Hepatocyte (in vitro differentiated cells): ENCODE results near the gene NUDT22. TPM values are rescaled to one million over a fixed set of nuclear protein-coding genes. Genes with fewer than 3 reads are reported as not detected.

Experiments used
- DNase-seq: peaks from one replicate; pipeline ENCODE4 v3.0.0-alpha.2; 2016; ENCODE audit warnings: low spot score
- H2AFZ ChIP-seq: fragments of 200-600 bp; sonication (generic); 2 replicates; pipeline ENCODE4 v1.6.0; 2016; ENCODE audit warnings: antibody characterized with exemption, mild to moderate bottlenecking
- H3K27ac ChIP-seq: fragments of 200-600 bp; sonication (generic); 2 replicates; pipeline ENCODE4 v1.5.1; 2016; ENCODE audit warnings: mild to moderate bottlenecking
- H3K27me3 ChIP-seq: fragments of 200-600 bp; sonication (generic); 2 replicates; pipeline ENCODE4 v1.6.1; 2016
- H3K36me3 ChIP-seq: fragments of 200-600 bp; sonication (generic); replicated peaks from 2 replicates; pipeline ENCODE4 v1.5.1; 2016; ENCODE audit warnings: low read depth; ENCODE audit not compliant: insufficient read depth
- H3K4me1 ChIP-seq: fragments of 200-600 bp; sonication (generic); 2 replicates; pipeline ENCODE4 v1.5.1; 2016; ENCODE audit warnings: mild to moderate bottlenecking, moderate library complexity; ENCODE audit not compliant: insufficient read depth
- H3K4me2 ChIP-seq: fragments of 200-600 bp; sonication (generic); 2 replicates; pipeline ENCODE4 v1.6.0; 2016
- H3K4me3 ChIP-seq: fragments of 200-600 bp; sonication (generic); 2 replicates; pipeline ENCODE4 v1.5.1; 2016; ENCODE audit warnings: mild to moderate bottlenecking
- H3K79me2 ChIP-seq: fragments of 200-600 bp; sonication (generic); 2 replicates; pipeline ENCODE4 v1.6.0; 2017; ENCODE audit warnings: mild to moderate bottlenecking
- H3K9me2 ChIP-seq: fragments of 200-600 bp; sonication (generic); replicated peaks from 2 replicates; pipeline ENCODE4 v1.6.0; 2017; ENCODE audit warnings: mild to moderate bottlenecking; ENCODE audit not compliant: insufficient read depth
- H3K9me3 ChIP-seq: fragments of 200-600 bp; sonication (generic); 2 replicates; pipeline ENCODE4 v1.5.1; 2016; ENCODE audit warnings: low read depth, mild to moderate bottlenecking
- H4K20me1 ChIP-seq: fragments of 200-600 bp; sonication (generic); 2 replicates; pipeline ENCODE4 v1.6.0; 2016; ENCODE audit warnings: mild to moderate bottlenecking; ENCODE audit not compliant: insufficient read depth, poor library complexity, severe bottlenecking
- CTCF ChIP-seq: fragments of 200-600 bp; sonication (generic); IDR thresholded peaks from 2 replicates; pipeline ENCODE4 v1.5.1; 2016; ENCODE audit warnings: antibody characterized with exemption, mild to moderate bottlenecking; ENCODE audit not compliant: poor library complexity
- EZH2 ChIP-seq: fragments of 200-600 bp; sonication (generic); IDR thresholded peaks from 2 replicates; pipeline ENCODE4 v1.6.1; 2016; ENCODE audit warnings: antibody characterized with exemption, mild to moderate bottlenecking, borderline replicate concordance
- EZH2phosphoT487 ChIP-seq: fragments of 200-600 bp; sonication (generic); IDR thresholded peaks from one replicate; pipeline ENCODE4 v1.6.1; 2018; ENCODE audit warnings: antibody characterized with exemption, mild to moderate bottlenecking, low read depth, moderate library complexity; ENCODE audit not compliant: unreplicated experiment, severe bottlenecking
- WGBS: methylation state at CpG from one replicate; pipeline ENCODE4 v1.1.6; 2016; ENCODE audit warnings: low lambda C conversion rate; ENCODE audit errors: missing lambda C conversion rate; 5-methylcytosine and 5-hydroxymethylcytosine counted together
- polyA plus RNA-seq: library from polyadenylated mRNA; unstranded; fragments of >200 nt; fragmentation: Nextera tagmentation; extraction: Ambion mirVana; gene quantifications from 2 replicates; pipeline ENCODE4 v1.2.1, GENCODE V29; 2016
- total RNA-seq: library from RNA; depleted of rRNA; stranded (reverse); fragments of >200 nt; gene quantifications from 2 replicates; pipeline ENCODE4 v1.2.3, GENCODE V29; 2014

NUDT22 gene
- total and polyA plus RNA-seq, 2 experiments from 2014 or later: 49.5 to 66.6 TPM

- H3K9me2 ChIP-seq: no peaks in the 10 kb centered on the region
- H2AFZ ChIP-seq: no peak overlapping the region
- no peaks in the 10 kb centered on the region for H3K36me3 ChIP-seq
- no peak overlapping the region for H3K4me2 ChIP-seq
- no peak overlapping the region for H3K4me3 ChIP-seq
- H3K9me3 ChIP-seq: no peaks in the 10 kb centered on the region
- no peaks in the 10 kb centered on the region for H3K79me2 ChIP-seq
- H4K20me1 ChIP-seq: no peaks in the 10 kb centered on the region
- H3K4me1 ChIP-seq: no peaks in the 10 kb centered on the region
- no peak for DNase-seq
- TF ChIP-seq CTCF (no peak), EZH2 (no peak), EZH2phosphoT487 (no peak)
- no peak overlapping the region for H3K27ac ChIP-seq
- 96% methylated on average over 27 of the region's 27 CpGs for WGBS
- H3K27me3 ChIP-seq: no peaks in the 10 kb centered on the region
These were observed 22.5 kb upstream of the NUDT22 start for GRCh38 chr11:64203421-64204079.

GRCh38 chr11:64204080-64204440 lies 22.0 kb upstream of the NUDT22 start:
- 91% methylated on average over 15 of the region's 16 CpGs for WGBS
- H3K79me2 ChIP-seq: no peaks in the 10 kb centered on the region
- H4K20me1 ChIP-seq: no peaks in the 10 kb centered on the region
- H3K27me3 ChIP-seq: no peaks in the 10 kb centered on the region
- H3K9me2 ChIP-seq: no peaks in the 10 kb centered on the region
- H3K36me3 ChIP-seq: no peaks in the 10 kb centered on the region
- no peak overlapping the region for H2AFZ ChIP-seq
- H3K4me2 ChIP-seq: no peak overlapping the region
- no peaks in the 10 kb centered on the region for H3K4me1 ChIP-seq
- no peak for DNase-seq
- no peaks in the 10 kb centered on the region for H3K9me3 ChIP-seq
- no peak overlapping the region for H3K27ac ChIP-seq
- H3K4me3 ChIP-seq: no peak overlapping the region
- TF ChIP-seq EZH2phosphoT487: no peak

GRCh38 chr11:64204464-64204989 lies 21.5 kb upstream of the NUDT22 start:
- Histone ChIP-seq H3K4me2 (no peak overlapping the region), H3K79me2 (no peaks in the 10 kb centered on the region), H3K27ac (peak overlapping the region; percentile 12), H3K9me3 (no peaks in the 10 kb centered on the region), H4K20me1 (no peaks in the 10 kb centered on the region), H2AFZ (no peak overlapping the region), H3K36me3 (no peaks in the 10 kb centered on the region), H3K27me3 (no peaks in the 10 kb centered on the region), H3K9me2 (no peaks in the 10 kb centered on the region), H3K4me3 (no peak overlapping the region), H3K4me1 (no peaks in the 10 kb centered on the region)
- peak; percentile 90 for DNase-seq
- WGBS: 62% methylated on average over 7 of the region's 7 CpGs
- TF ChIP-seq CTCF (peak; percentile 66), EZH2phosphoT487 (no peak)

GRCh38 chr11:64206457-64207255 lies 19.4 kb upstream of the NUDT22 start, which contains the start of gene FERMT3:
Gene FERMT3 (plus strand): TSS chr11:64206721. CDS start chr11:64207365, 644 bp downstream.
- H4K20me1 ChIP-seq: no peaks in the 10 kb centered on the region
- 90% methylated on average over 24 of the region's 27 CpGs for WGBS
- H3K79me2 ChIP-seq: no peaks in the 10 kb centered on the region
- no peak for TF ChIP-seq EZH2
- TF ChIP-seq EZH2phosphoT487: no peak
- TF ChIP-seq CTCF: no peak
- H3K36me3 ChIP-seq: no peaks in the 10 kb centered on the region
- no peaks in the 10 kb centered on the region for H3K27me3 ChIP-seq
- H3K27ac ChIP-seq: no peak within 1 kb of the TSS
- no peaks in the 10 kb centered on the region for H3K4me1 ChIP-seq
- H3K4me3 ChIP-seq: no peak within 1 kb of the TSS
- H2AFZ ChIP-seq: no peak within 1 kb of the TSS
- no peak within 1 kb of the TSS for H3K4me2 ChIP-seq
- no peaks in the 10 kb centered on the region for H3K9me2 ChIP-seq
- no peak for DNase-seq
- no peaks in the 10 kb centered on the region for H3K9me3 ChIP-seq
